Activated CD8-positive, alpha-beta memory T cell treated with anti-CD3 and anti-CD28 coated beads for 1 hour (primary cell): ENCODE measurements around the gene EVPL.
"Not testable (repeated sequence)": the region's sequence is repeated elsewhere in the genome, so short reads cannot be mapped to it uniquely, and the experiment has no call there.

Source experiments
- DNase-seq, 2 donors: peaks; one replicate each; pipeline ENCODE4 v3.0.0-alpha.2; 2020; ENCODE audit warnings: low read depth in 1 of 2; ENCODE audit errors: extremely low read depth in 1 of 2

EVPL gene

DNA sequence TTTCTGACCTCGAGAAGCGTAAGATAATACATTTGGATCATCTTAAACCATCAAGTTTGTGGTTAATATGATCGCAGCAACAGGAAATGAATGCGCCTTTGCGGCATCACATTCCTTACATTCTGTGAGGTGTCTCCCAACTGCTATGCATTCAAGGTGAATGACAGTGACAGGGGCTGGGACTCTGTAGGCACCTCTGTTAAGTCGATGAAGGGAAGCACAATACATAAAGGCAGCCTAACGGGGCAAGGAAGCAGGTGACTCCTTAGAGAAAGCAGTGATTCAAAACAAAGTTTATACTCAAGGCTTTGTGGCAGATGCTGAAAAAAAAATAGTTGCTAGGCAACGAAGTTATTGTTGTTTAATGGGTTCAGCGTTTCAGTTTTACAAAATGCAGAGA, 21.6 kb upstream of the EVPL start:
- no peak for DNase-seq

GRCh38 chr17:76048025-76048605, 21.0 kb upstream of the EVPL start:
- DNase-seq, result no peak

GRCh38 chr17:76046064-76046463, 19.0 kb upstream of the EVPL start:
- no peak for DNase-seq

DNA sequence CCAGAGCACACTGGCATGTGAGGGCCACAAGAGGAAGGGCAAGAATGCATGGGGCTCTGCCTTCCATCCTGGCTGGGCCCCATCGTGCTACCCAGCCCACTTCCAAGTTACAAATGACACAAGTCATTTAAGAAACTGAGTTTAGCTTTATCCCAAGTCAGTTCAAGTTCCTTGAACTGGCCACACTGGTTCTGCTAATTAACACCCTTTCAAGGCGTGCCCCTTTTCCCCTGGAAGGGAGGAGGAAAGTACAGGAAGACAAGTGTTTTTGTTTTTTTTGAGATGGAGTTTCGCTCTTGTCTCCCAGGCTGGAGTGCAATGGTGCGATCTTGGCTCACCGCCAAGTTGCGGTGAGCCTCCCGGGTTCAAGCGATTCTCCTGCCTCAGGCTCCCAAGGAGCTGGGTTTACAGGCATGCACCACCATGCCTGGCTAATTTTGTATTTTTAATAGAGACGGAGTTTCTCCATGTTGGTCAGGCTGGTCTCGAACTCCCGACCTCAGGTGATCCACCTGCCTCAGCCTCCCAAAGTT, 17.4 kb upstream of the EVPL start:
- DNase-seq, result not testable (repeated sequence)

DNA sequence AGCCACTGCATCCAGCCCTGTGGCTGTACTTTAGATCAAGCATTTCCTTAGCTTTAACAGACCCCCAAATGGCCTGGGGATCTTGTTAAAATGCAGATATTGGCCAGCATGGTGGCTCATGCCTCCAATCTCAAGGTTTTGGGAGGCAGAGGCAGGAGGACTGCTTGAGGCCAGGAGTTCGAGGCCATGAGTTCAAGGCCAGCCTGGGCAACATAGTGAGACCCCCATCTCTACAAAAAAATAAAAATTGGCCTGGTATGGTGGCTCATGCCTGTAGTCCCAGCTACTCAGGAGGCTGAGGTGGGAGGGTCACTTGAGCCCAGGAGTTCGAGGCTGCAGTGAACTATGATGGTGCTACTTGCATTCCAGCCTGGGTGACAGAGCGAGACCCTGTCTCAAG, 15.8 kb upstream of the EVPL start:
- DNase-seq, result not testable (repeated sequence)

DNA sequence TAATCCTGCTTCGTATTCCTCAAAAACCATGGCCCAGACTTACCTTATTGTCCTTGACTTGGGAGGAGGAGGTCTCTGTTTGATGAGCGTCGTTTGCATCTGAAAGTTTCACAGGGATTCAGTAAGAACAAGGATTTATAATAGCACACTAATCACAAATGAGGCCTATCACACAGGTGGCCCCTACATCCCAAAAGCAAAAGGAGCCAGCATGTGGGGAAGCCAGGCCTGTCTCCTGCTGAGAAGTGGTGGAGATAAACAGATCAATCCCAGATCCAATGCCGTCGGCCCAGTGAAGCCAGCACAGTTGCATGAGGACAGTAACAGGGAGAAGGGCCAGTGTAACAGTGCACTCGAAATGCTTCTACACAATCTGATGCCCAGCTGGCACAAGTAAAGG, 13.3 kb upstream of the EVPL start:
- no peak for DNase-seq

- DNase-seq, result no peak
Measured at GRCh38 chr17:76039121-76039520, 12.0 kb upstream of the EVPL start.

DNA sequence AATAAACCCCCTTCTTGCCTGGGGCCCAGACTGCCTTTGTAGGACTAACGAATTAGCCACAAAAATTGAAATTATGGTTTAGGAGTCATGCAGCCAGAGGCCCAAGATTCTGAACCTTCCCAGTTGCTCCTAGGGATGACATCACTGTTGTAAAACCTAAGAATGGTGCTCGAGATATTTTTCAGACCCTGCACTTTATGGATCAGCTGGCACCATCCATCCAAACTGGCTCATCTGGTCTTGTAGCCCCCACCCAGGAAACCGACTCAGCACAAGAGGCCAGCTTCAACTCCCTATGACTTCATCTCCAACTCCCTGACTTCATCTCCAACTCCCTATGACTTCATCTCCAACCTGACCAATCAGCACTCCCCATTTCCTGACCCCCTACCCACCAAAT, 10.9 kb upstream of the EVPL start:
- no peak for DNase-seq

DNA sequence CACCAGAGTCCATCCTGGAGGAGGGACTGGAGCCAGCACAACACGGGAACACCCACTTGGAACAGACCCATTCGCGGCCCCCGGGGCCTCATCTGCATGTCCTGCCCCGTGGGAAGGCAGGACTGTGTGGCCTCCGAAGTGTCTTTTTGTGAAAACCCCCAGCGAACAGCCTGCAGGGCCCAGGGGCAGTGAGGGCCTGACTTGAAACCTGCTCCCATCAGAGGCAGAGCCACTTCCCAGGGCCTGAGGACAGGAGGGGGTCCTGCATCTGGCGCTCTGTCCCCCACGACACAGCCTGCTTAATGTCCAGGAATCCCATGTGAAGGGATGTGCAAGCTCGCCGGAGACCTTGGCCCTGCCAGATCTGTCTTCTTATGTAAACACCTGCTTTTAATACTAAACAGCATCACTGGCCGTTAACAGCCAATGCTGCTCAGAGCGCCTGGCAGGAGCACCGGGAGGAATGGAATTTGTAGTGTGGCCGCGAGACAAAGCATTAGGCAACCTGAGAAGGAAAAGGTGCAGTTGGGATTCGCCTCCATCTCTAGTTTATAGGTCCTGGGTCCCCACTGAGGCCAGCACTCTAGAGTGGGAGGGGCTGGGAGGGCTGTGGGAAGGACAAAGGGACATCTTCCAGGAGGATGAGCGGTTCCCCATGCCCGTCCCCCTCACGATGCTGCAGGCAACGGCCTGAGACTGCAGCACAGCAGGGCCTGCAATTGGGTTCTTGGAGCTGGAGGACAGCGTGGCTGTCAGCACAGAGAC, 9.6 kb upstream of the EVPL start:
- no peak for DNase-seq

GRCh38 chr17:76034428-76035350, 7.6 kb upstream of the EVPL start:
- no peak for DNase-seq

GRCh38 chr17:76033139-76033538, 6.0 kb upstream of the EVPL start:
- no peak for DNase-seq

DNA sequence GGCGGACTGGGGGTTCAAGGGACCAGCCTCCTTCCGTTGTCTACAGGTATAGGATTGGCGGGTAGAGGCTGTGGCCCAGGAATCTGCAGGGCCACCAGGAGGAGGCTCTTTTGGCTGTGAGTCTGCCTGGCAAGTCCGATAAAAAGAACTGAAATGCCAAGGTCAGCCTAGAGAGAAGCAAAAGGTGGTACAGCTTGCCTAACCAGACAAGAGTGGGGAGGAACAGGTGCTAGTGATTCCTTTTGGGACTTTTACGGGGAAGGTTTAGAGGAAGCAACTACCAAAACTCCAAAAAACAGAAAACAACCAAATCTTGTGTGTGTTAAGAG, 5.6 kb upstream of the EVPL start:
- DNase-seq, result no peak

DNA sequence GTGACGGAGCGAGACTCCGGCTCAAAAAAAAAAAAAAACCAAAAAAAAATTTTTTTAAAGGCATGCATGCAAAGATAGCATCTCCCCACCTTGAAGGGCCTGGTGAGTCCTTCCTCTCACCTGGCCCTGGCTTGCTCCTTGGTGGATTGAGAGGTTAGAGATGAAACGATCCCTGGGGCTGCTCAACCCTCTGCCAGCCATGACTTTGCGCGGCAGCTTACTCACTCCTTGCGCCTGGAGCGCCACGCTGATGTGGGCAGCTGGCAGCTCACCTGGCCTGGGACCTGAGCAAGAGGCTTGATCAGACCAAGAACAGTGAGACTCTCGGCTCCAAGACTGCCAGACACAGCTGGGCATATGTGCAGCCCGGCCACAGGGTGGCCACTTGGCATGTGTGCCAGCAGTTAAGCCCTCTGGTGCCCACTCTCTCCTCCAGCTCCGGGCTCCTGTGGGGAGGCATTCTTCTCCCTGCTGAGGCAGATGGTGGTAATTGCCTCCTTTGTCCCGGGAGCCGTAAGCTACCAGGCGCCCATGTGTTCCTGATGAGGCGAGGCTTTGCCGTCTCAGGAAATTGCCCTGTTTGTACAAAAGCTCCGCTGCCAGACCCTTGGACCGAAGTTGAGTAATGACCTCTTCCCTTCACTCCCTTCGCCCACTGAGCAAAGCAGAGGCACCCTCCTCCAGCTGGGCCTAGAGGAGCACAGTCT, 5.1 kb upstream of the EVPL start:
- DNase-seq, result no peak

- DNase-seq, result no peak
Measured at GRCh38 chr17:76026714-76027158, 370 bp downstream of the EVPL start.

- no peak for DNase-seq
Measured at GRCh38 chr17:76025294-76025693, 1.8 kb downstream of the EVPL start.

DNA sequence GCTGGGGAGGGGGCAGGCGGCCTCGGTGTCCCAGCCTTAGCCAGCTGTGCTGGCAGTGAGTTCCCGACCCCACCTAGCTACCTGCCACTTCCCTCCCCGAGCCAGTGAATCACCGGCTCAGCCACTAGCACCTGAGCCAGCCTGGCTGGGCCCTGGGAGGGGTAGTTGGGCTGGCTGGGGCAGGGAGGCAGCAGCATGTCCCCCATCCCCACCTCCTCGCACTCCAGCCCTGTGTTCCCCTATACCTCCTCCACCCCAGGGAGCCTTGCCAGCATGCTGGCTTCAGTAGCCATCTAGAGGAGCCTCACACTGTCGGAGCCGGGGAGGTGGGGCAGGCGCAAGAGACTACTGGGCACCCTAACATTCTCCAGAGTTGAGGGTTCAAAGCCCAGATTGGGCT, 2.8 kb downstream of the EVPL start:
- no peak for DNase-seq

DNA sequence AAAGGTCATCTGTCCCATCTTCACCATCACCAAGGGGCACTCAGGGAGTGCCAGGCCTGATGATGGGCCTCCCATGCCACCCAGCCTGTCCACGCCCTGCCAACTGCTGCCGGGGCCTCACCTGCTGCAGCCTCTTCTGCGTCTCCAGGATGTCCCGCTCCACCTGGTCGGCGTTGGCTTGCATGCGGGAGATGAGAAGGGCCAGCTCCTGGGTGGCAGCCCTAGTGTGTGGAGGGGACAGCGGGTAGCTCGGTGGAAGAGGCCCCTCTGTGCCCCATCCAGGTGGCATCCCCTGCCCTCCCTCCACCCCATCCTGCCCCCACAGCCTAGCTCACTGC, 3.2 kb downstream of the EVPL start:
- no peak for DNase-seq

DNA sequence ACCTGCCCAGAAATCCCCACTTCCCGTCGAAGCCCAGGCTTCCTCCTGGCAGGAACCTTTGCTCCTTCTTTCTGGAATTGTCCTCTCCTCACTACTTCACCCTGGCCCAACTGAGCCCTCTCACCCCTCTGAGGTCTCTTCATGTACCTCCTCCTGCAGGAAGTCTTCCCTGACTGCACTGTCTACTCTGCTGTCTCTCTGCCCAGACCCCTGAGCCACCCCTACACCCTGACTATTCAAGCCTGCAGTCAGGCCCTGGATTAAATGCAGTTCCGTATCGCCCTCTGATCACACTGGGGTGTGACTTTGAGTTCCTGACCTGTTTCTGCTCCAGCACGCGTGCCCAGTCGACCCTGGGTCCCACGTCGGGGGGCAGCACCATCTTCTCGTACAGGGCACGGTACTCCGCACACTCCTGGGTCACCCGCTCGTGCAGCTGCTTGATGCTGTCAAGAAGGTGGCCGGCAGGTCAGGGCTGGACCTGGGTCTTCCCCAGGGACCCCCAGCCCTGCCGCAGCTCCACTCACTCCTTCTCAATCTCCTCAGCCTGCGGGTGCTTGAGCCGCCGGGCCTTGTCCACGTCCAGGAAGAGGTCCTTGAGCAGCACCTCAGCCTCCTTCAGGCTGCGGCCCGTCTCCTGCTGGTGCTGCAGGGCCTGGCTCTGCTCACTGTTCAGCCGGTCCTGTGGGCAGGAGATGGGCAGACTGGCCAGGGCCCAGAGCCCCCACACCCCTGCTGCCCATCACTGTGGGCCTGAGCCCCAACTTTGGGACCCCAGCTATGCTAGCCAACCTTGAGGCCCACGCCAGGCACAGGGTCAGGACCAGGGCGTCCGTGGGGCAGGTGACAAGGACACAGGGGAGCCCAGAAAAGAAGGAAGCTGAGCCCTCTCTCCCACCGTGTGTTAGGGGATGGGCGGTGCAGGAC, 3.9 kb downstream of the EVPL start:
- DNase-seq, result no peak

GRCh38 chr17:76022285-76022684, 4.8 kb downstream of the EVPL start:
- no peak for DNase-seq
